Measurements from ENCODE around the gene APEX1.
"Not testable (repeated sequence)": the region's sequence is repeated elsewhere in the genome, so short reads cannot be mapped to it uniquely, and the experiment has no call there.

Gene APEX1

DNA sequence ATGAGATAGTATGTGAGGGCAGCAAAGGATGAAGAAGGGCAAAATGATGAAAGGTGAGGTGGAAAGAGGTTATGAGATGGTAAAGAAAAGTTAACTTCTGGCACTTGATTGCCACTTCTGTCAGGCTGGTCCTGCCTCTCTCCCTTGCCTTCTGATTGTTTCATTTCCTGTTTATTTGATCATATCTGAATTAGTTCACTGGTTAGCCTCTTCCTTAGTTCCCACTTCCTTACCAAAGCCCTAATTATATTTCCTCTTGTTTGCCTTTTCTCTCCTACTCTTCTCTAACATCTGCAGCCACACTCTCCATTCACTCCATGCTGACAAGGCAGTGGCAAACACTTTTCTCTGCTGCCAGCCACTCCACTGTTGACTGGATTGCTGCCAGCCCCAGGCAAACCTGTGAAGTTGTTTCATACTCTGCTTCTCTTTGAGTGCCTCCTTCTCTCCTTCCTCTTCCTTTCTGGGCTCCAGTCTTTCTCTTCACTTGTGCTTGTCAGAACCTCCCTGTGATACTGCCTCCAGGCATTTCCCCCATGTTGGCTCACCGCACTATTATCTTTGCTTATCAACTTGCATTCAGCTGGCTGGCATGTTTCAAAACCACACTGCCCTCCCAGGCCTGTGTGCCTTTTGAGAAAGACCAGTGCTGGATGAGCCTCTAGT lies 22.3 kb downstream of the APEX1 start:
- no peak for DNase-seq

DNA sequence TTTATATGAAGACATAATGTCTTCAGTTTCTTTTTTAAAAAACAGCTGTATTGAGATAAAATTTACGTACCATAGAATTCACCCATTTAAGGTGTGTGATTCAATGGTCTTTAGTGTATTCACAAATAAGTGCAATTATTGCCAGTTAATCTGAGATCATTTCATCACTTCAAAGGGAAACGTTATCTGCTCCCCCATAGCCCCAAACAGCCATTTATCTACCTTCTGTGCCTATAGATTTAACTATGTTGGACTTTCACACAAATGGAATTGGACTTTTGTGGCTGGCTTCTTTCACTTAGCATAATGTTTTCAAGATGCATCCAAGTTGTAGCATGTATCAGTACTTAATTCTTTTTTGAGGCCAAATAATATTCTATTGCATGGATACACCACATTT lies 23.9 kb downstream of the APEX1 start:
- no peak for DNase-seq

DNA sequence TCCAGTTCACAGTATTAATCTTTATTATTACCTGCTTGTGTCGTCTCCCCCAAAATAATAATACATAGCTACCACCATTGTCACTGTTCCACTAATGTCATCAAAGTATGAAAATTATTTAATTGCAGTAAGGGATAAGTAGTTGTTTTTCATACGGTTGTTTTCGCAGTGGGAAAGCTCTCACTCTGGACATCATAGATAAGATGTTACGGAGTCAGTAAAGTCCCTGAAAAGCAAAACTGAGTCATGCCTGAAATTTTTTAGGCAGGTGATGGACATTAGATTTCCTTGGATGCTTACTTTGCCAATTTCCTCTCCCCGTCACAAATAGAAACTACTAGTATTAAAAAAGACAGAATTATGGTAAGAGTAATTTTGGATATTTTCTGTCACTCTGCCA lies 27.4 kb downstream of the APEX1 start:
- DNase-seq, result no peak

DNA sequence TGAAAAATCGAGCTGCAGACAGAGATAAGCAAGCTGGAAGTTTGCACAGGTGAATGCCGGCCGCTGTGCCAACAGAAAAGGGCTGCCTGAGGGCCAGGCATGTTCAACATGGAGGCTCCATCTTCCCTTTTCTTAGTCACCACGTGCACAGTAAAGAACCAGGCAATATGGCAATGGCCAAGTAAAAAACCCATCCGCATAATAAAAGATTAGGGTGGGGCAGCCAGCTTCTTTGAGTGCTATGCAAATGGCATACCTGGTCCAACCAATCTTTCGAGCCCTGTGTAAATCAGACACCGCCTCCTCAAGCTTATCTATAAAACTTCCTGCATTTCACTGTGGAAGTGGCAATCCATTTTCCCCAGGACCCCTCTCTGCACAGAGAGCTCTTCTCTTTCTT lies 30.9 kb downstream of the APEX1 start:
- DNase-seq, result no peak

DNA sequence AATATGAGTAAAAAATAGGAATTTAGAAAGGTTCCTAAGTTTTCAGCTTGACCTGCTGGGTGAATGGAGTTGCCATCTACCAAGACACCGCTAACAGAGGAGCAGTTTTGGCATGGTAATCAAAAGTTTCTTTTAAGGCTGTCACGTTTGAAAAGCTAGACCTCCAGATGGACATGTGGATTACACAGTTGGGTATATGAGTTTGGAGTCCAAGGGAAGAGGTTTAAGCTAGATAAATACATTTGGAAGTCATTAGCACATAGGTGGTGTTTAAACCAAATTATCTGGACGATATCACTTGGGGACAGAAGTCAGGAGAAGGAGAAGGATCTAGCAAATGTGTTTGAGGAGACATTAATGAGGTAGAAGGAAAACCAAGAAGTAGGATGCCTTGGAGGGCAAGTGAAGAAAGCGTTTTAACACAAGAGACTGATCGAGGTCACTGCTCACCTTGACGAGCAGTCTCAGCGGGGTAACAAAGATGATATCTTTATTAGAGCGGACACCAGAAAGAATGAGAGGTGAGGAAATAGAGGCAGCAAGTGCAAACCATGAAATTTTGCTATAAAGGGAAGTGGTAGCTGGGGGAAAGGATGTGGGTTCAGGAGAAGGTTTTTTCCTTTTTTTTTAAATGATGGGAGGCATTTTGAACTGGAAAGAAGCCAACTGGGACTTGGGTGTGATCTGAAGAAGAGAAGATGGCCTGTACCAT lies 31.8 kb downstream of the APEX1 start:
- no peak for DNase-seq

DNA sequence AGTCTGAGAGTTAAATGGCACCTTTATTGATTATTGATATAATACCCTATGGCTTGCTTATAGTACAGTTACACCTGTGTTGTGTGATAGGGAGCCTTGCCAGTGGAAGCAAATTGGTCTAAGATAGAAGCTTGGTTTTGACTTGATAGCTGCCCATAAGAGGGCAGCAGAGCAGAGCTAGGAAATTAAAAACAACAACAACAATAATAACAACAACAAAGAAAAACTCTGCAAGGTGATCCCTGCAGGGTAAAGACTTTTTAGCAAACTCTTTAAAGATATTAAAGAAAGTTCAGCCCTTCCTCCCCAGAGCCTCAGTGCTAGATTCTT lies 32.3 kb downstream of the APEX1 start:
- DNase-seq, result no peak

DNA sequence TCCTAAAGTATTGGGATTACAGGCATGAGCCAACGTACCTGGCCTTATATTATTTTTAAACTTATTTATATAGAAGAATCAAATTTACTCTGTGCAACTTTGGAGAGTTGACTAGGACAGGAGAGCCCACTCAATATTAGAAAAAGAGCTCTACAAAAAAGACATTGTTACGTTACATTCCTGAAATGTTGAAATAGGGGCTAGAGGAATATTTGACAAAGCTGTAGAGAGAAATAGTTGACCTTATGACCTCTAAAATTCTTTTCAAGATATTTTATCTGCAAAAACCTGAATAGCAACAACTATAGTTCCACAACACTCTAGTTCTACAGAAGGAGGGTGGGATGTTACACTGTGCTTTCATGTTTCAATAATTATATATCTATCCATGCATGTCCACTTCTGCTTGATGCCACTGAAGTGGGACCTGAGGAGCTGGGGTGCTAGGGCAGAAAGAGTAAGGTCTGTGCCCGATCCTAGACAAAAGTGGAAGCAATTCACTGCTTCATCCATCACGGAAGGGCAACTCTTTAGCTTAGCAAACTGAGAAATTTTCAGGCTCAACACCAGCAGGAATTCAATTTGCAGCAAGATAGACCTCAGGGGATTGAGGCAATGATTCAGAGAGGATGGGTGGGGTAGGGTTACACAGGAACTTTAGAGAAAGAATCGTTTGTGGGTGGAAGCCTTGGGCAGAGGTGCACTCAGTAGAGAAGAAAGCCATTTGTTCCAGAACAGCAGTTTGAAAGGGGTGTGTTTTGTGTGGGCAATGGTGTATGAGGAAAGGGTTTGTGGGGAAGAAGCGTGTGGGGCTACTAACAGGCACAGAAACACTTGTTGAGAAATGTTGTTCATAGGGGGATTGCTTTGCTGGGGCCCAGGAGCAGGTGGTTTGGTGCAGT lies 34.3 kb downstream of the APEX1 start:
- DNase-seq, result no peak

DNA sequence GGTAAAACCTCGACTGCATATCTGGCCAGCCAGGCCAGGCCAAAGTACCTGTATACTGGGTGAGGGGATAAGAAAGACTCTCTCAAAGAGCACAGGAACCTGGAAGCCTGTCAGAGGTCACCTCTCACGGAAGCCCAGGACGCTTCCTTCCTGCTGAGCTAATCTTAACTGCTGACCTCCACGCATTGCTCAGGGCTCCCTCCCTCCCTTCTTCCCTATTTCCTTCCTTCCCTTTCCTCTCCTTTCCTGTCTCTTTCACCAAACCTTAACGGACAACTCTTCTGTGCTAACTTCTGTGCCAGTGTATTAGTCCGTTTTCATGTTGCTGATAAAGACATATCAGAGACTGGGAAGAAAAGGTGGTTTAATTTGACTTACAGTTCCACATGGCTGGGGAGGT lies 35.5 kb downstream of the APEX1 start:
- no peak for DNase-seq

DNA sequence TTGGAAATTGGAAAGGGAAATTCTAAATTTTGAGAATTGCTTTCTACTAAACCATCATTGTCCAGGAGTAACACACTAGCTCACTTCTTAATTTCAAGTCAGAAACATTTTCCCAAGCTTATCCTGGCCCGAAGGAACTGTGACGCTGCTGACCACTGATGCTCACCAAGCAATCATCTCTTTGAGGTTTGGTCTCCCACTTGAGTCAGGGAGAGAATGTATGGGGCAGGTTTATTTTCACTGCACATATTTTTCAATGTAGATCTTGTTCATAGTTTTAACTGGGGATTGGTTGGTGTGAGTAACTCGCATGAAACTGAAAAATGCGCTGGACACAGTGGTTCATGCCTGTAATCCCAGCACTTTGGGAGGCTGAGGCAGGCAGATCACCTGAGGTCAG lies 37.5 kb downstream of the APEX1 start:
- DNase-seq, result no peak

DNA sequence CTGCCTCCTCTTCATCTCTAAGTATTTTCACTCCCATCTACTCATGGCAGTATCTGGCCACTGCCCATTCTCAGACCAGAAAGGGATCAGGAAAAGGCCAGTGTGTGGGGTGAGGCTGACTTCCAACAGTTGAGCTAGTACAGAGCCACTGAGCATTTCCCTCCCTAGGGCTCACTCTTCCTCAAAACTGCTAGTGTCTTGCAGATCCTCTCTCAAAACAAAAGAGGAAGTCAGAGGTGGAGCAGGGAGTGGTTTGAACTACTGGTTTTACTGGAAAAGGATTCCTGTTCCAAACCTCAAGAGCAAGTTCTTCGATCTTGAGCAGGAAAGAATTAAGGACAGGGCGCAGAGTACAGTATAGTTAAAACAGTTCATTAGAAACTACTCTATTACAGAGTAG lies 38.6 kb downstream of the APEX1 start:
- DNase-seq, result no peak

DNA sequence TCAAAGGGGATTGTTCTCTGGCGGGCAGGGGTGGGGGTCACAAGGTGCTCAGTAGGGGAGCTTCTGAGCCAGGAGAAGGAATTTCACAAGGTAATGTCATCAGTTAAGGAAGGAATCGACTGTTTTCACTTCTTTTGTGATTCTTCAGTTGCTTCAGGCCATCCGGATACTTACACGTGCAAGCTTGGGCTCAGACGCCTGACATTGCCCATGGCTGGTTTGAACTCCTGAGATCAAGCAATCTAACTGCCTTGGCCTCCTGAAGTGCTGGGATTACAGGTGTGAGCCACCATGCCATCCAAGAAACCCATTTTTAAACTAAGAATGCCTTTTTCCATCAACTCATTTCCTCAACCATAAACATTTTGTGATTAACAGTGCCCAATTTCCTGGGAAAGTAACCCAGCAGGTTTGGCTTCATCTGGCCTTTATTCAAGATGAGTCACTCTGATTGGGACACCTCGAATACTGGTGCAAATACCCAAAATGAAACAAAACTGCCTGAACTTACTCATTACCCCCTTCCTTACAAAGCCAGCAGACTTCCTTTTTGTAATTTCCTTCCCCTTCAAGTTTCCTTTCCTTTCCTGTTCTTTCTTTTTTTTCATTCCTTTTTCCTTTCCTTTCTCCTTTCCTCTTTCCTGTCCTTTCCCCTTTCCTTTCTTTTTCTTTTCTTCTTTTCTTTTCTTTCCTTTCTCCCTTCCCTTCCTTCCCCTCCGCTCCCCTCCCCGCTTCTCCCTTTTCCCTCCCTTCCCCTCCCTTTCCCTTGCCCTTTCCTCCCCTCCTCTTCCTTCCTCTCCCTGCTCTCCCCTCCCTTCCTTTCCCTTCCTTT lies 40.1 kb downstream of the APEX1 start:
- DNase-seq, result no peak

DNA sequence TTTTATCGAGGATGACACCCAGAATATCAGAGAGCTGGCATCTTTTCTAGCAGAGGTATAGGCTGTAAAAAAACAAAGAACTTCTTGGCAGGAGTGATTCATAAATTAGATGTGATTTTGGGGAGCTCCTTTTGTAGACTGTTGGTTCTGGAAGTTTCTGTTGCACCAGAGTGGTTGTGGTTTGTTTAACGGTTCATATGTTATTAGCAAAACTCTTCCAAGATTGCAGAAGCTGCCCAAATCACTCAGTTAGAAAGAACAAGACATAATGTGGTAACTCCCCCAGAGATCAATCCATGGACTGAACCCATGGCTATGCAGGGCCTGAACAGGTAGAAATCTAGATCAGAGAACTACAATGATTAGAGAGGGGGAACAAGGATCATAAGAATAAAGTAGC lies 43.6 kb downstream of the APEX1 start:
- DNase-seq, result no peak

DNA sequence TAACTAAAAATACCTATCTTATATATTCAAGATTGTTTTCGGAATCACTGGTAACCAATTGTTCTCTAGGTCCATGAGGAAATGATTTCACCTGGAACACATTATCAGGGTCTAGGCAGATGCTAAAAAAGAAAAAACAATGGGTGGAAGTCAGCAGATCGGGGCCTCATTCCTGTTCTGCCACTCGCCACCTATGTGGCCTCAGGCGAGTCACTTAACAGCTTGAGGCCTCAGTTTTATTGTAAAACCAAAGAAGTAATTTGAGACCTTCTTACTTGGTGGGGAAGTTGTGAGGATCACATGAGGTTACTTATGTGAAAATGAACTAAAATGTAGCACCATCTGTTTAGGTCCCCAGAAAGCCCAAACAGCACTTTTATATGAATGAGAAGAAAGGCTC lies 44.1 kb downstream of the APEX1 start:
- DNase-seq, result no peak

DNA sequence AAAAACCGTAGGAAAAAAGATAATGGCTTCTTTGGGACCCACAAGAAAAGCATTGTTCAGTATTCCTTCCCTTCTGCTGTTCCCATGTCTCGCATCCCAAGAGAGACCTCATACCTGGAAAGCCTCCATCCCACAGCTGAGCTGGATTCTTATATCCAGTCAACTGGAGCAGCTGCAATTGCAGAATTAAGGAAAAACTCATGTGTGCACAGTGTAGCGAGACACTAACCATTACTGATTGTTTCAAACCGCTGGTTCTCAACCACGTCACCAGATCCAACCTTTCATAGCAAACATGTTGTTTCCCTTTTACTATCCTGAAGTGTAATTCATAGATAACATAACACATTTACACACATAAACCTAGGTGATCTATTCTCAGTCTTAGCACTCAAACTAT lies 44.9 kb downstream of the APEX1 start:
- DNase-seq, result no peak

DNA sequence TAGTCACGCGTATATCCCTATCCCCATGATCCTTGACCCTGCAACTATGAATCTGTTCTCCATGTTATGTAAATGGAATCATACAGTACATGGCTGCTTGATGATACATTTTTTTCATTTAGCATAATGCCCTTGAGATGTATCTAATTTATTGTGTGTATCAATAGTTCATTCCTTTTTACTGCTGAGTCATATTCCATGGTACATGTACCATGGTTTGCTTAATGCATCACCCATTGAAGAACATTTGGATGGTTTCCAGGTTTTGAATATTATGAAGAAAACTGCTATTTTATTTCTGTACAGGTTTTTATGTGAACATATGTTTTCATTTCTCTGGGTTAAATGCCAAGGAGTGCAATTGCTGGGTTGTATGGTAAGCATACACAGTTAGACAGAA lies 46.3 kb downstream of the APEX1 start:
- DNase-seq, result no peak

DNA sequence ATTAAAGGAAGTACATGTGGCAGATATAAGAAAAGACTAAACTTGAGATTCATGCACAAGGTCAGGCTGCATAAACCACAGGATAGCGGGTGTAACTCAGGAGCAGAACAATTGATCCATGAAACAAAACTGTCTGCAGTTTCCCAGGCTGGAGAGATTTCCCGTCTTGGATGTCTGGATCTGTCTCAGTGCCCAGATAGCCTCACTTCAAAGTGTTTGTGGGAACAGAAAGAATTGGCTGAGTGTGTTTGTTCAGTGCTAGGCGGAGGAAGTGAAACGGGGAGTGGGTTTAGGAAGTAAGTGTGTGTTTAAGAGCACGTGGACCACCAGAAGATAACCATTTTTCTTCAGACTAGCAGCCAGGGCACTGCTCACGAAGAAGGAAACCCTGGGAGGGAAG lies 48.9 kb downstream of the APEX1 start:
- no peak for DNase-seq

DNA sequence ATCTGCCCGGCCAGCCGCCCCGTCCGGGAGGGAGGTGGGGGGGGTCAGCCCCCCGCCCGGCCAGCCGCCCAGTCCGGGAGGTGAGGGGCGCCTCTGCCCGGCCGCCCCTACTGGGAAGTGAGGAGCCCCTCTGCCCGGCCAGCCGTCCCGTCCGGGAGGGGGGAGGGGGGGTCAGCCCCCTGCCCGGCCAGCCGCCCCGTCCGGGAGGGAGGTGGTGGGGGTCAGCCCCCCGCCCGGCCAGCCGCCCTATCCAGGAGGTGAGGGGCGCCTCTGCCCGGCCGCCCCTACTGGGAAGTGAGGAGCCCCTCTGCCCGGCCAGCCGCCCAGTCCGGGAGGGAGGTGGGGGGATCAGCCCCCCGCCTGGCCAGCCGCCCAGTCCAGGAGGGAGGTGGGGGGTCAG lies 51.2 kb downstream of the APEX1 start:
- DNase-seq, result not testable (repeated sequence)

DNA sequence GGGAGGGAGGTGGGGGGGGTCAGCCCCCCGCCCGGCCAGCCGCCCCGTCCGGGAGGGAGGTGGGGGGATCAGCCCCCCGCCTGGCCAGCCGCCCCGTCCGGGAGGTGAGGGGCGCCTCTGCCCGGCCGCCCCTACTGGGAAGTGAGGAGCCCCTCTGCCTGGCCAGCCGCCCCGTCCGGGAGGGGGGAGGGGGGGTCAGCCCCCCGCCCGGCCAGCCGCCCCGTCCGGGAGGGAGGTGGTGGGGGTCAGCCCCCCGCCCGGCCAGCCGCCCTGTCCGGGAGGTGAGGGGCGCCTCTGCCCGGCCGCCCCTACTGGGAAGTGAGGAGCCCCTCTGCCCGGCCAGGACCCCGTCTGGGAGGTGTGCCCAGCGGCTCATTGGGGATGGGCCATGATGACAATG lies 51.7 kb downstream of the APEX1 start:
- DNase-seq, result not testable (repeated sequence)

Measured in NCI-H2107 (cell line).